ENCODE results near the gene ZNF79.

ZNF79 gene

DNA sequence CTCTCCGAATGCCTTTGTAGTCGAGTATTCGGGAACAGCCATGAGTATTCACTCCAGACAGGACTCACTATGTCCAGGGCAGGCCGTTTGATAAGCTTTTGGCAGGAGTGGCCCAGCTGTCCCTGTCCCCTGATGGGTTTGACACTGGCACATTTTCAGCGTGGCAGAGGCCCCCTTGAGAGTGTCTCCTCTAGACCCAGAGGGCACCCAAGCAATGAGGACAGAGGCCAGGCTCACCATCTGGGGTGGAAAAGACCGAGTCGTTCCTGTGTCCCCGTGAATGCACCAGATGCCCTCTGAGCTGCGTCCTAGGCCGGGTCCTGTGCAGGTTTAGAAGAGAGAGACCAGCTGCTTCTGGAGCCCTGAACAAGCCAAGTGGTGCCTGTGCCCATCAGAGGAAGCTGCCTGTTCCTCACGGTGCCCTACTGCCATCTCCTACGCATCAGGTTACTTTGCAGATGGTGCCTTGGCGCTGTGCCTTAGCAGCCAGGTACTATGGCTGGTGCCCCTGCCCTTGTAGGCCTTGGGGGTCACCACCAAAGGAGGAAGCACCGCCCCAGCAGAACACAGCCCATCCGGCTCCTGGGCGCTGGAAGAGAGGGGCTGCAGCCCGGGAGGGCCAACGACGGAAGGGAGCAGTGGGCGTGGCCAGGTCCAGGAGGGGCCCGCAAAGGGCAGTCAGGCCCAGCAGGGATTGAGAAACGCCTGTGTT, 69.6 kb downstream of the ZNF79 start:
- no peak for DNase-seq (ENCODE audit: low read depth in 2 of 2, low spot score in 1 of 2)

DNA sequence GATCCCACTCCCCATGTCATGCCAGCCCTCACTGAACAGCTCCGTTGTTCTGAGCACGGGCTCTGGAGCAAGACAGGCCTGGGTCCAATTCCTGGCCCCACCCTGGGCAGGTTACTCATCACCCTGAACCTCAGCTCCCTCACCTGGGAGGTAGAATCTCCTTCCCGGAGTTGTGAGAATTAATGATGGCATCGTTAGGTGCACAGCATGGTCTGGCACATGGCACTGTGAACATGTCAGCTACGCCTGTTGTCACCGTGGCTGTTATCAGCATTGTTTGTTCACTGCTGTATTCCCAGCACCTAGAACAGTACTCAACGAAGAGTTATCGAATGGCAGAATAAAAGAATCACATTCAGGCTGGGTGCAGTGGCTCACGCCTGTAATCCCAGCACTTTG, 70.1 kb downstream of the ZNF79 start:
- no peak for DNase-seq (ENCODE audit: low read depth in 2 of 2, low spot score in 1 of 2)

All from stimulated activated CD8-positive, alpha-beta memory T cell treated with anti-CD3 and anti-CD28 coated beads, Interleukin-4, amount 100 ng/mL, for 4 hours (primary cell).